Activated CD8-positive, alpha-beta T cell treated with anti-CD3 and anti-CD28 coated beads, Interleukin-2, amount 10 ng/mL, durations not matched to agents 7 days and 5 days (primary cell): ENCODE data around the gene COQ4. TPM values are rescaled to one million over a fixed set of nuclear protein-coding genes. Genes with fewer than 3 reads are reported as not detected.
"Not testable (repeated sequence)": the region's sequence is repeated elsewhere in the genome, so short reads cannot be mapped to it uniquely, and the experiment has no call there.

Experiments
- ATAC-seq: fragments of 150-1000 bp; cut with Tn5 transposase; one replicate; pipeline ENCODE4 v1.10.0; 2021; ENCODE audit warnings: moderate library complexity
- CTCF ChIA-PET: fragments of 350-600 bp; sonication (Branson Sonifier 250); formaldehyde crosslinking; loops from one replicate; lab custom pipeline; 2021; ENCODE audit warnings: antibody characterized with exemption; lab: Charles Lee
- POLR2A ChIA-PET: fragments of 350-600 bp; sonication (Branson Sonifier 250); formaldehyde crosslinking; loops from one replicate; lab custom pipeline; 2021; ENCODE audit warnings: antibody characterized with exemption; lab: Charles Lee
- DNase-seq: peaks from one replicate; pipeline ENCODE4 v3.0.0-alpha.2; 2020
- H3K27ac Mint-ChIP-seq: one replicate; pipeline ENCODE4 v1.8.0; 2021; ENCODE audit warnings: mild to moderate bottlenecking, mixed read lengths
- H3K27me3 Mint-ChIP-seq: one replicate; pipeline ENCODE4 v1.8.0; 2021; ENCODE audit warnings: low read depth, mixed read lengths
- H3K36me3 Mint-ChIP-seq: one replicate; pipeline ENCODE4 v1.8.0; 2021; ENCODE audit warnings: low read depth, mixed read lengths
- H3K4me1 Mint-ChIP-seq: one replicate; pipeline ENCODE4 v1.8.0; 2021; ENCODE audit warnings: low read depth, mixed read lengths
- H3K4me3 Mint-ChIP-seq: one replicate; pipeline ENCODE4 v1.8.0; 2021; ENCODE audit warnings: mild to moderate bottlenecking, mixed read lengths
- H3K9me3 Mint-ChIP-seq: one replicate; pipeline ENCODE4 v1.8.0; 2022; ENCODE audit warnings: mixed read lengths; ENCODE audit not compliant: insufficient read depth
- total RNA-seq, 2 experiments: library from RNA; stranded (reverse); gene quantifications; one replicate each; pipeline ENCODE4 v1.2.3, GENCODE V29; 2021

COQ4 gene
- 10 to 100 TPM; 31.8 to 34.9 TPM for total RNA-seq

GRCh38 chr9:128322404-128323211, at the start of gene COQ4, which contains the start of gene TRUB2:
COQ4 (plus strand) TSS chr9:128322839; CDS start chr9:128322859, 20 bp downstream.
TRUB2 (minus strand) TSS chr9:128322447; CDS start chr9:128322408, 39 bp downstream.
- POLR2A ChIA-PET: interaction anchor here (0.5 to 1.3 kb wide), 3 partner anchors 19 to 135 kb away, joined by 3 read pairs; partner anchors contain the start of genes GOLGA2 and SWI5
- Mint-ChIP-seq H3K27ac (peak within 1 kb of the TSS; percentile 99), H3K4me1 (peaks cover 18% of the 10 kb centered on the region), H3K27me3 (no peaks in the 10 kb centered on the region), H3K4me3 (peak within 1 kb of the TSS; percentile 97), H3K36me3 (peaks cover 11% of the 10 kb centered on the region), H3K9me3 (no peaks in the 10 kb centered on the region)
- DNase-seq: peak; percentile 95
- CTCF ChIA-PET: interaction anchor here (1.0 kb wide), 1 partner anchor 13 kb away, joined by 3 read pairs; no protein-coding TSS in a partner anchor
- ATAC-seq: peak; percentile 88

- CTCF ChIA-PET: interaction anchor here (1.1 to 1.2 kb wide), 2 partner anchors 22 to 67 kb away, joined by 3 read pairs; no protein-coding TSS in a partner anchor
- DNase-seq: no peak
- no peaks in the 10 kb centered on the region for H3K27me3 Mint-ChIP-seq
- H3K4me3 Mint-ChIP-seq: peak overlapping the region; percentile 98
- H3K4me1 Mint-ChIP-seq: peaks cover 45% of the 10 kb centered on the region
- POLR2A ChIA-PET: no interaction called here
- H3K36me3 Mint-ChIP-seq: peaks cover 24% of the 10 kb centered on the region
- H3K27ac Mint-ChIP-seq: peak overlapping the region; percentile 95
- ATAC-seq: no peak
- H3K9me3 Mint-ChIP-seq: no peaks in the 10 kb centered on the region
Measured at GRCh38 chr9:128274245-128274644, 48.4 kb upstream of the COQ4 start.

- ATAC-seq (peak; percentile 73), DNase-seq (peak; percentile 32)
- ChIA-PET CTCF (interaction anchor here (0.6 to 1.5 kb wide), 7 partner anchors 8 to 95 kb away, joined by 3 to 9 read pairs (median 4); partner anchors contain the start of gene URM1), POLR2A (interaction anchor here (0.5 to 1.1 kb wide), 18 partner anchors 11 to 744 kb away, joined by 3 to 8 read pairs (median 3); partner anchors contain the start of gene URM1)
- H3K4me1 Mint-ChIP-seq: peaks cover 54% of the 10 kb centered on the region
- H3K36me3 Mint-ChIP-seq: peaks cover 24% of the 10 kb centered on the region
- H3K27ac Mint-ChIP-seq: peak within 1 kb of the TSS; percentile 95
- H3K27me3 Mint-ChIP-seq: no peaks in the 10 kb centered on the region
- H3K4me3 Mint-ChIP-seq: peak within 1 kb of the TSS; percentile 98
- H3K9me3 Mint-ChIP-seq: no peaks in the 10 kb centered on the region
Measured at GRCh38 chr9:128275198-128276007, 47.2 kb upstream of the COQ4 start, which contains the start of gene GOLGA2. GOLGA2 (minus strand) TSS chr9:128276007; CDS start chr9:128275976, 31 bp downstream.

GRCh38 chr9:128276008-128276573, 46.5 kb upstream of the COQ4 start, which contains the start of gene SWI5:
SWI5 (plus strand) TSS chr9:128276276.
- H3K4me3 Mint-ChIP-seq: peak within 1 kb of the TSS; percentile 98
- H3K4me1 Mint-ChIP-seq: peaks cover 54% of the 10 kb centered on the region
- DNase-seq (peak; percentile 100), ATAC-seq (peak; percentile 97)
- no peaks in the 10 kb centered on the region for H3K27me3 Mint-ChIP-seq
- no peaks in the 10 kb centered on the region for H3K9me3 Mint-ChIP-seq
- H3K36me3 Mint-ChIP-seq: peaks cover 21% of the 10 kb centered on the region
- peak within 1 kb of the TSS; percentile 95 for H3K27ac Mint-ChIP-seq
- ChIA-PET CTCF (interaction anchor here (0.6 to 1.5 kb wide), 6 partner anchors 9 to 95 kb away, joined by 3 to 9 read pairs (median 4); partner anchors contain the start of gene URM1), POLR2A (interaction anchor here (0.5 to 1.1 kb wide), 17 partner anchors 10 to 744 kb away, joined by 3 to 8 read pairs (median 3); partner anchors contain the start of gene URM1)

GRCh38 chr9:128276574-128277270, 45.9 kb upstream of the COQ4 start:
- DNase-seq: no peak

GRCh38 chr9:128279088-128280073, 43.3 kb upstream of the COQ4 start:
- H3K27ac Mint-ChIP-seq, H3K9me3 Mint-ChIP-seq, POLR2A ChIA-PET, H3K4me3 Mint-ChIP-seq, H3K27me3 Mint-ChIP-seq, H3K36me3 Mint-ChIP-seq, DNase-seq, ATAC-seq: not testable (repeated sequence)
- peaks cover 34% of the 10 kb centered on the region for H3K4me1 Mint-ChIP-seq
- CTCF ChIA-PET: interaction anchor here (1.1 kb wide), 1 partner anchor 16 kb away, joined by 3 read pairs; no protein-coding TSS in a partner anchor

More at GRCh38 chr9:128276574-128277270, 45.9 kb upstream of the COQ4 start:
- H3K27me3 Mint-ChIP-seq: no peaks in the 10 kb centered on the region
- peaks cover 54% of the 10 kb centered on the region for H3K4me1 Mint-ChIP-seq
- peak overlapping the region; percentile 98 for H3K4me3 Mint-ChIP-seq
- H3K9me3 Mint-ChIP-seq: no peaks in the 10 kb centered on the region
- peak overlapping the region; percentile 95 for H3K27ac Mint-ChIP-seq
- ChIA-PET CTCF (interaction anchor here (0.9 to 1.5 kb wide), 6 partner anchors 10 to 65 kb away, joined by 3 to 9 read pairs (median 4); no protein-coding TSS in a partner anchor), POLR2A (interaction anchor here (0.9 to 1.4 kb wide), 5 partner anchors 12 to 276 kb away, joined by 3 to 4 read pairs (median 3); no protein-coding TSS in a partner anchor)
- peaks cover 15% of the 10 kb centered on the region for H3K36me3 Mint-ChIP-seq
- no peak for ATAC-seq

- DNase-seq: no peak
- peaks cover 4% of the 10 kb centered on the region for H3K36me3 Mint-ChIP-seq
- no peaks in the 10 kb centered on the region for H3K9me3 Mint-ChIP-seq
- H3K27ac Mint-ChIP-seq: peak overlapping the region; percentile 60
- ChIA-PET CTCF (interaction anchor here (1.1 kb wide), 1 partner anchor 15 kb away, joined by 3 read pairs; no protein-coding TSS in a partner anchor), POLR2A (interaction anchor here (0.6 kb wide), 1 partner anchor 73 kb away, joined by 4 read pairs; no protein-coding TSS in a partner anchor)
- H3K4me3 Mint-ChIP-seq: no peak overlapping the region
- no peak for ATAC-seq
- peaks cover 28% of the 10 kb centered on the region for H3K4me1 Mint-ChIP-seq
- no peaks in the 10 kb centered on the region for H3K27me3 Mint-ChIP-seq
Measured at GRCh38 chr9:128280084-128280622, 42.5 kb upstream of the COQ4 start.

GRCh38 chr9:128282500-128282899, 40.1 kb upstream of the COQ4 start:
- Mint-ChIP-seq H3K27ac (no peak overlapping the region), H3K36me3 (peaks cover 2% of the 10 kb centered on the region), H3K9me3 (no peaks in the 10 kb centered on the region), H3K4me1 (peaks cover 17% of the 10 kb centered on the region), H3K27me3 (no peaks in the 10 kb centered on the region), H3K4me3 (no peak overlapping the region)
- POLR2A ChIA-PET: no interaction called here
- DNase-seq (no peak), ATAC-seq (no peak)
- CTCF ChIA-PET: interaction anchor here (2.1 kb wide), 1 partner anchor 13 kb away, joined by 9 read pairs; no protein-coding TSS in a partner anchor
